ENCODE data around the gene ZNF488.

- TF ChIP-seq CTCF (IDR thresholded peaks at IDR 0.05), result no peak
- TF ChIP-seq POLR2A (IDR thresholded peaks at IDR 0.05), result no peak
Observed at GRCh38 chr10:47406548-47406869, 22.4 kb upstream of the ZNF488 start.
